ENCODE data around the gene FDX1. TPM values are rescaled to one million over a fixed set of nuclear protein-coding genes. Genes with fewer than 3 reads are reported as not detected.

The FDX1 gene
- total and polyA plus RNA-seq, 2 of the 13 experiments (the other 11 are each of a cell fraction or from before 2014, with no cell fraction given), result 4.5 to 13.1 TPM

- TF ChIP-seq ZNF781 (CRISPR knock-in tag; IDR thresholded peaks at IDR 0.05; ENCODE audit: borderline replicate concordance, not compliant biosample characterization) (no peak), ZNF263 (CRISPR knock-in tag; IDR thresholded peaks at IDR 0.05) (peak; percentile 75), CTCF (CRISPR knock-in tag; IDR thresholded peaks at IDR 0.05) (peak; percentile 24; the same call in 1 of the 2 replicates)
- H3K4me1 ChIP-seq (ENCODE audit: insufficient read depth, low read length), result peaks cover 13% of the 10 kb centered on the region
- no peaks in the 10 kb centered on the region for H3K27me3 ChIP-seq (ENCODE audit: control insufficient read depth in 1 of 2, insufficient read depth in 2 of 2, low read length in 2 of 2)
- H3K4me2 ChIP-seq (ENCODE audit: low read depth, low read length), result no peak overlapping the region
- H3K79me2 ChIP-seq (ENCODE audit: insufficient read depth, low read length), result no peaks in the 10 kb centered on the region
- no TSS peak for BruUV-seq (replicated peaks)
- no peaks in the 10 kb centered on the region; the same call in 1 of the 2 replicates for H4K20me1 ChIP-seq (ENCODE audit: insufficient read depth, low read length)
- intact Hi-C loops (cut with micrococcal nuclease; ENCODE audit: unreplicated experiment), result no loop called here
- POLR2A ChIA-PET, result no interaction called here
- 97% methylated on average over 3 of the region's 3 CpGs for WGBS (ENCODE audit: low lambda C conversion rate)
- DNase-seq (ENCODE audit: low spot score) (peak; percentile 7), FAIRE-seq (no peak), ATAC-seq (no peak; the same call in 2 of the 3 replicates)
- in situ Hi-C loops (cut with HindIII; ENCODE audit: extremely low pct_ligation_motif_present, low pct_unique_long_range_greater_than_20kb), result loop anchor here (10.0 kb wide), 1 partner anchor 767 kb away; no protein-coding TSS in a partner anchor
- H3K36me3 ChIP-seq (replicated peaks in 1 of 2; ENCODE audit: control insufficient read depth in 1 of 2, insufficient read depth in 2 of 2, low read length in 2 of 2), result peaks cover 0 to 6% of the 10 kb centered on the region in 2 experiments; a peak in 2 of 5 replicates
- no peaks in the 10 kb centered on the region for H3K9me3 ChIP-seq (ENCODE audit: low read length)
- H2AFZ ChIP-seq (ENCODE audit: low read length), result no peak overlapping the region
- no peak overlapping the region for H3K4me3 ChIP-seq (replicated peaks in 1 of 3; ENCODE audit: insufficient read depth in 1 of 3, low read depth in 2 of 3, low read length in 3 of 3)
- CTCF ChIA-PET (ENCODE audit: low intra/inter-chr PET ratio, low total read pairs), result no interaction called here
- no peak overlapping the region for H3K9ac ChIP-seq (ENCODE audit: insufficient read depth, low read depth, low read length)
- H3K27ac ChIP-seq (ENCODE audit: extremely low read length, insufficient read depth, low read length), result no peak overlapping the region
Measured at GRCh38 chr11:110467556-110467955, 37.8 kb downstream of the FDX1 start.

GRCh38 chr11:110468121-110468520, 38.4 kb downstream of the FDX1 start:
- FAIRE-seq (no peak), DNase-seq (ENCODE audit: low spot score) (peak; percentile 61), ATAC-seq (peak; percentile 35; the same call in 1 of the 3 replicates)
- Histone ChIP-seq H4K20me1 (ENCODE audit: insufficient read depth, low read length) (no peaks in the 10 kb centered on the region; the same call in 1 of the 2 replicates), H3K4me3 (replicated peaks in 1 of 3; ENCODE audit: insufficient read depth in 1 of 3, low read depth in 2 of 3, low read length in 3 of 3) (no peak overlapping the region), H2AFZ (ENCODE audit: low read length) (no peak overlapping the region), H3K4me2 (ENCODE audit: low read depth, low read length) (no peak overlapping the region), H3K27me3 (ENCODE audit: control insufficient read depth in 1 of 2, insufficient read depth in 2 of 2, low read length in 2 of 2) (no peaks in the 10 kb centered on the region), H3K4me1 (ENCODE audit: insufficient read depth, low read length) (peaks cover 16% of the 10 kb centered on the region), H3K27ac (ENCODE audit: extremely low read length, insufficient read depth, low read length) (no peak overlapping the region), H3K79me2 (ENCODE audit: insufficient read depth, low read length) (no peaks in the 10 kb centered on the region), H3K9me3 (ENCODE audit: low read length) (no peaks in the 10 kb centered on the region), H3K9ac (ENCODE audit: insufficient read depth, low read depth, low read length) (no peak overlapping the region), H3K36me3 (replicated peaks in 1 of 2; ENCODE audit: control insufficient read depth in 1 of 2, insufficient read depth in 2 of 2, low read length in 2 of 2) (peaks cover 0 to 6% of the 10 kb centered on the region in 2 experiments; a peak in 2 of 5 replicates)
- intact Hi-C loops (cut with micrococcal nuclease; ENCODE audit: unreplicated experiment), result no loop called here
- ChIA-PET CTCF (ENCODE audit: low intra/inter-chr PET ratio, low total read pairs) (no interaction called here), POLR2A (no interaction called here)
- WGBS (ENCODE audit: low lambda C conversion rate), result 57% methylated on average over 4 of the region's 4 CpGs
- BruUV-seq (replicated peaks), result no TSS peak
- in situ Hi-C loops (cut with HindIII; ENCODE audit: extremely low pct_ligation_motif_present, low pct_unique_long_range_greater_than_20kb), result loop anchor here (10.0 kb wide), 1 partner anchor 767 kb away; no protein-coding TSS in a partner anchor
- TF ChIP-seq CEBPG (CRISPR knock-in tag; IDR thresholded peaks at IDR 0.05) (peak; percentile 16; the same call in 1 of the 2 replicates), BRD4 (CRISPR knock-in tag; IDR thresholded peaks at IDR 0.05) (no peak), CEBPB (IDR thresholded peaks at IDR 0.05; ENCODE audit: borderline replicate concordance, low read depth, low read length) (peak; percentile 62; the same call in 1 of the 2 replicates)

Data from HepG2 (cell line).